ENCODE results near the gene TMEM219.
A peak's percentile ranks its signal among the peaks of the same experiment; 100 is the strongest.

Gene TMEM219

DNA sequence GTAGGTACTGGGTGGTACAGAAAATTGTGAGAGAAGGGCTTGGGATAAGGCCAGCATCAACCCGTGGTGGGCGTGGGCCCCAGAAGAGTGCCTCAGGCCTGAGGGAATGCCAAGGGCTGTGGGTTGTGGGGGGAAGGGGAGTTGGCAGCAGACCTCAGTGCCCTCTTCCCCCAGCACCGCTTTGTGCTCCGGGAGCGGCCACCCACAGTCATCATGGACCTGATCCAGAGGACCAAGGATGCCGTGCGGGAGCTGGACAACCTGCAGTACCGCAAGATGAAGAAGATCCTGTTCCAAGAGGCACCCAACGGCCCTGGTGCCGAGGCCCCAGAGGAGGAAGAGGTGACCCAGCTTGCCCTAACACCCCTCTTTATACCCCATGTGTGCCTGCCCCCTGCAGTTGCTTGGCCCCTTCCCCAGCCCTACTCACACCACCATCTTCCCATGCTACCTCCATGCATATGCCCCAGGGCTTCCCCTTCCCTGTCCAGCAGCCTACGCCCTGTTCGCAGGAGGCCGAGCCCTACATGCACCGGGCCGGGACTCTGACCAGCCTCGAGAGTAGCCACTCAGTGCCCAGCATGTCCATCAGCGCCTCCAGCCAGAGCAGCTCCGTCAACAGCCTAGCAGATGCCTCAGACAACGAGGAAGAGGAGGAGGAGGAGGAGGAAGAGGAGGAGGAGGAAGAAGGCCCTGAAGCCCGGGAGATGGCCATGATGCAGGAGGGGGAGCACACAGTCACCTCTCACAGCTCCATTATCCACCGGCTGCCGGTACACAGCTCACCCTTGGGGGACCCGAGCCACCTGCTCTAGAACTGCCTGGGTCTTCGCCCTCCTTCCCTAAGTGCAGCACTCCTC is 20.9 kb downstream of the TMEM219 start:
- no peak for DNase-seq (ENCODE audit: low spot score)

DNA sequence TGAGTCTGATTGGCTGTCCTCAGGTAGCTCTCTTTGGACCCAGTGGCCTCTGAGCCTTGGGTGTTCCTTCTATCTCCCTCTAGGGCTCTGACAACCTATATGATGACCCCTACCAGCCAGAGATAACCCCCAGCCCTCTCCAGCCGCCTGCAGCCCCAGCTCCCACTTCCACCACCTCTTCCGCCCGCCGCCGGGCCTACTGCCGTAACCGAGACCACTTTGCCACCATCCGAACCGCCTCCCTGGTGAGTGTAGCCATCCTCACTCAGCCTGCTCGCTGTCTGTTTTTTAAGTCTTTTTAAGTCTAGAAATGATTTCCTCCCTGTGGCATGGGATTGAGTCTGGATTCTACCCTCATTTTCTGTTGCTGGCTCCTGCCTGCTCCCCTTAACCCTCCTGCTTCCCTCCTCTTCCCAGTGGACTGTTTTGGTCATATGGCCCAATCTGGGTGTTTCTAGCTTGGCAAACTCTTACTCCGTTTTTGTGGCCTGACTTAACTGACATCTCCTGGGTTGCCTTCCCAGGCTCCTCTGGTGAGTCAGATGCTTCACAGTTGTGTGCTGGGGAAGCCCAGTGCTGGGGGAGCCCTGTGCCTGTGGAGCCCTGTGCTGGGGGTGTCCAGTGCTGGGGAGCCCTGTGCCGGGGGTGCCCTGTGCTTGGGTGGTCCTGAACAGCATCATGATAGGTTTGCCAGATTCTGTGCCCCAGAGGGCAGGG is 21.7 kb downstream of the TMEM219 start:
- DNase-seq (ENCODE audit: low spot score): no peak

DNA sequence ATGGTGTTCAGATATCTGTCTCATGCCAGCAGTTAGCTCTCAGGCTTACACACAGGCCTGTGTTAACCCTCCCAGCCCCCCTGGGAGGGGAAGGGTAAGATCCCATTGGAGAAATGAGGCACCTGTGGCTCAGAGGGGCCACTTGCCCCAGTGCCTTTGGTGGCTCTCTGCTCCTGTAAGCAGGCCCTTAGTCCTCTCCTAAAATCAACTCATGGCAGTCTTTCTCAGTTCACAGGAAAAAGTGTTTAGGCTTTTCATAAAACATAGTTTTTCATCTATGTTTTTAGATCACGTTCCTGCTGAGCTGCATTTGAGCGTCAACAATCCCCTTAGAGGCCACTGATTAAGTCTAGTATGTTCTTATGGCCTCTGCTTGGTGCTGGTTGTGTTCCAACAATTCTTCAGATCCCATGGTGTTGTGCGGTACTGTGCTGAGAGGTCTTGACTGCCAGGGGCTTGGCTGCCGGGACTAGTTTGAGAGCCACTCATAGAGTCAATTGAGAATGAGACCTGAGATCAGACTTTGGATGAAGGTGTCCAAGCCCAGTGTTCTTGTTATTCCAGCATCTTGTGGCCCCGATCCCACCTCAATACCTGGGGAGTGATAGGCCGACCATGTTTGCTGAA is 22.4 kb downstream of the TMEM219 start:
- no peak for DNase-seq (ENCODE audit: low spot score)

DNA sequence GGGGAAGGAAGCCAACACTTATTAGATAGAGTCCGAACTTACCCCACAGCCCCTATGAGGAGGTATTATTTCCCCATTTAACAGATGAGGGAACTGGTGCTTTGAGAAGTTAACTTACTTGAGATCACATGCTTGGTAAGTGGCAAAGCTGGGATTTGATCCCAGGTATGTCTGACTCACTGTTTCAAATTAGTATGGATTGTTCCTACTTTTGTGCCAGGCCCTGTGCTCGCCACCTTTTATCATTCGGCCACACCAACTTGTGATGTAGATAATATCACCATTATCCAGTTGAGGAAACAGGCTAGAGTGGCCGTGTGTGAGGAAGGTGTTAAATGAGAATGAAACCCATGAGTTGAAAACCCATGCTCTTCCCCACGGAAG is 22.9 kb downstream of the TMEM219 start:
- DNase-seq (ENCODE audit: low spot score): no peak

DNA sequence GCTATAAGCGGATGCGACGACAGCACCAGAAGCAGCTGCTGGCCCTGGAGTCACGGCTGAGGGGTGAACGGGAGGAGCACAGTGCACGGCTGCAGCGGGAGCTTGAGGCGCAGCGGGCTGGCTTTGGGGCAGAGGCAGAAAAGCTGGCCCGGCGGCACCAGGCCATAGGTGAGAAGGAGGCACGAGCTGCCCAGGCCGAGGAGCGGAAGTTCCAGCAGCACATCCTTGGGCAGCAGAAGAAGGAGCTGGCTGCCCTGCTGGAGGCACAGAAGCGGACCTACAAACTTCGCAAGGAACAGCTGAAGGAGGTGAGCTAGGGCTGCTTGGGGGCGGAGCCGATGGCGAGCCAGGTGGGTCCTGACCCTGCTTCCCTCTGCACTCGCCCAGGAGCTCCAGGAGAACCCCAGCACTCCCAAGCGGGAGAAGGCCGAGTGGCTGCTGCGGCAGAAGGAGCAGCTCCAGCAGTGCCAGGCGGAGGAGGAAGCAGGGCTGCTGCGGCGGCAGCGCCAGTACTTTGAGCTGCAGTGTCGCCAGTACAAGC is 23.5 kb downstream of the TMEM219 start:
- DNase-seq (ENCODE audit: low spot score): no peak

DNA sequence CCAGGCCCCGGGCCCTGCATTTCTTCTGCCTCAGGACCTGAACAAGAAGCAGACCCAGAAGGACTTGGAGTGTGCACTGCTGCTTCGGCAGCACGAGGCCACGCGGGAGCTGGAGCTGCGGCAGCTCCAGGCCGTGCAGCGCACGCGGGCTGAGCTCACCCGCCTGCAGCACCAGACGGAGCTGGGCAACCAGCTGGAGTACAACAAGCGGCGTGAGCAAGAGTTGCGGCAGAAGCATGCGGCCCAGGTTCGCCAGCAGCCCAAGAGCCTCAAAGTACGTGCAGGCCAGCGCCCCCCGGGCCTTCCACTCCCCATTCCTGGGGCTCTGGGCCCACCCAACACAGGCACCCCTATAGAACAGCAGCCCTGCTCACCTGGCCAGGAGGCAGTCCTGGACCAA is 24.4 kb downstream of the TMEM219 start:
- DNase-seq (ENCODE audit: low spot score): no peak

DNA sequence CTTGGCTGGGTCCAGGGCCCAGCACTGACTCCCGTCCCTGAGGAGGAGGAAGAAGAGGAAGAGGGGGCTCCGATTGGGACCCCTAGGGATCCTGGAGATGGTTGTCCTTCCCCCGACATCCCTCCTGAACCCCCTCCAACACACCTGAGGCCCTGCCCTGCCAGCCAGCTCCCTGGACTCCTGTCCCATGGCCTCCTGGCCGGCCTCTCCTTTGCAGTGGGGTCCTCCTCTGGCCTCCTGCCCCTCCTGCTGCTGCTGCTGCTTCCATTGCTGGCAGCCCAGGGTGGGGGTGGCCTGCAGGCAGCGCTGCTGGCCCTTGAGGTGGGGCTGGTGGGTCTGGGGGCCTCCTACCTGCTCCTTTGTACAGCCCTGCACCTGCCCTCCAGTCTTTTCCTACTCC is 25.1 kb downstream of the TMEM219 start:
- DNase-seq (ENCODE audit: low spot score): no peak

DNA sequence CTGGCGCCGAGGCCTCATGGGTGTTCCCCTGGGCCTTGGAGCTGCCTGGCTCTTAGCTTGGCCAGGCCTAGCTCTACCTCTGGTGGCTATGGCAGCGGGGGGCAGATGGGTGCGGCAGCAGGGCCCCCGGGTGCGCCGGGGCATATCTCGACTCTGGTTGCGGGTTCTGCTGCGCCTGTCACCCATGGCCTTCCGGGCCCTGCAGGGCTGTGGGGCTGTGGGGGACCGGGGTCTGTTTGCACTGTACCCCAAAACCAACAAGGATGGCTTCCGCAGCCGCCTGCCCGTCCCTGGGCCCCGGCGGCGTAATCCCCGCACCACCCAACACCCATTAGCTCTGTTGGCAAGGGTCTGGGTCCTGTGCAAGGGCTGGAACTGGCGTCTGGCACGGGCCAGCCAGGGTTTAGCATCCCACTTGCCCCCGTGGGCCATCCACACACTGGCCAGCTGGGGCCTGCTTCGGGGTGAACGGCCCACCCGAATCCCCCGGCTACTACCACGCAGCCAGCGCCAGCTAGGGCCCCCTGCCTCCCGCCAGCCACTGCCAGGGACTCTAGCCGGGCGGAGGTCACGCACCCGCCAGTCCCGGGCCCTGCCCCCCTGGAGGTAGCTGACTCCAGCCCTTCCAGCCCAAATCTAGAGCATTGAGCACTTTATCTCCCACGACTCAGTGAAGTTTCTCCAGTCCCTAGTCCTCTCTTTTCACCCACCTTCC is 25.6 kb downstream of the TMEM219 start:
- no peak for DNase-seq (ENCODE audit: low spot score)

DNA sequence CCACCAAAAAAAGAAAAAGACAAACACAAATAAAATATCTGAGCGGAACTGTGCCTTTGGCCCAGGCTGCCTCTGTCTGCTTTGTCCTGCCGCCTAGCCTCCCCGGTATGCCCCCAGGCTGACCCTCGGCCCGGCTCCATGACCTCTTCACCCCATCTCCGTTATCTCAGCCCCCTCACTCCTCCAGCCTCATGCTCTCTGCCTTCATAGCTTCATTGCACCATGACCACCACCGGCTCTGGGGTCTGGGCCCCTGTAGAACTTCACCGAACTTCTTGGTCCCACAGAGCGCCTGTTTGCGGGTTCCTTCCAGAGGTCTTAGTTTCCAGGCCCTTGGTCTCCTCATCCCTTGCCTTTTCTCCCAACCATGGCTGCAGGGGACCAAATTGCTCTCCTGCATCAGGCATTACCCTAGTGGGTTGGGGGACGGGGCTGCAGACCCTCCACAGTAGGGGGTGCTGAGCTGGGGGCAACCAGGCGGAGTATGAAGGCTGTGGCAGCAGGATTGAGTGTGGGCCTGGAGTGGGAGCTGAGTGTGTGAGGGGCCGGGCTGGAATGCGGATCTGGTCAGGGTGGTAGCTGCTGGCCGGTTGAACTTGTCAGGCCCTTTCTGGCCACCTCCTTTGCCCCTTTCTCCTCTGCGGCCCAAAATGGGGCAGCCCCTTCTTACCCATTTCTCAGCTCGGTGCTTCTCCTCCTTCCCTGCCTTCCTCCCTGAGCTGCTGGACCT is 26.6 kb downstream of the TMEM219 start:
- DNase-seq (ENCODE audit: low spot score): no peak

DNA sequence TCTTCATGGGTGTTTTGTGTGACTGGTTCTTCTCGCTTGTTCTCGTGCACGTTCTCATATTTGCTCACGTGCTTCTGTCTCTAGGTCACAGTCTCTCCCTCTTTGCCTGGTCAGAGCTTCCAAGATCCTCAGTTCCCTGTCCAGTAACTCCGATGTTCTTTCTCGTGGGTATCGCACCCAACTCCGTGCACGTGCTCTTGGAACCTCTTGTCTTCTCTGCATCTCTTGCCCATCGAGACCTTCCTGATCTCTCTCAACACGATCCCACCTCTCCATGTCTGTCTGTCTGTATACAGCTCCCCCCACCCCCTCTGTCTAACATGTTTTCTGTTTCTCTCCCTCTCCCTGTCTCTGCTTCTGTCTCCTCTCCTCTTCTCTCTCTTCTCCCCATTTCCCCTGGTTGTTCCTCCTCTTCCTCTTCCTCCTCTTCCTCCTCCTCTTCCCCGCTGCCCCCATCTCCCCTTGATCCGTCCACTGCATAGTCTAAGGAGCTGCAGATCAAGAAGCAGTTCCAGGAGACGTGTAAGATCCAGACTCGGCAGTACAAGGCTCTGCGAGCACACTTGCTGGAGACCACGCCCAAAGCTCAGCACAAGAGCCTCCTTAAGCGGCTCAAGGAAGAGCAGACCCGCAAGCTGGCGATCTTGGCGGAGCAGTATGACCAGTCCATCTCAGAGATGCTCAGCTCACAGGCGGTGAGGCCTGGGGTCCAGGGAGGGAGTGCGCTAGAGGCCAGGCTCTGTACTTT is 27.4 kb downstream of the TMEM219 start:
- DNase-seq (ENCODE audit: low spot score): no peak

DNA sequence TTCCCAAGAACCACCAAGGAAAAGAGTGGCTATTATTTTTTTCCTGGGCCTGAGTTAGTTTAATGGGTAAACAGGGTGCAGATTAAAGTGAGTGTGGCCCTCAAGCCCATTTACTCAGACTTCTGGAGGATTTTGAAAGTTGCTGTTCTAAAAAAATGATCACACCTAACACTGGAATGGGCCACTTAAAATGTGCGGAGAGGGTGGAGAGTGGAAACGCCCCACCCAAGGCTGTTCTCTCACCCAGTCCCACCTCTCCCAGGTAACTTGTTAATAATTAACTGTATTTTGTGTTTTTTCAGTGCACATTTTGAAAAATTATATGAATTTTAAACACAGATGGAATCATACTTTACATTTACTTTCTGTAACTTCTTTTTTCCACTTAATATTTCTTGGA is 28.2 kb downstream of the TMEM219 start:
- DNase-seq (ENCODE audit: low spot score): no peak

DNA sequence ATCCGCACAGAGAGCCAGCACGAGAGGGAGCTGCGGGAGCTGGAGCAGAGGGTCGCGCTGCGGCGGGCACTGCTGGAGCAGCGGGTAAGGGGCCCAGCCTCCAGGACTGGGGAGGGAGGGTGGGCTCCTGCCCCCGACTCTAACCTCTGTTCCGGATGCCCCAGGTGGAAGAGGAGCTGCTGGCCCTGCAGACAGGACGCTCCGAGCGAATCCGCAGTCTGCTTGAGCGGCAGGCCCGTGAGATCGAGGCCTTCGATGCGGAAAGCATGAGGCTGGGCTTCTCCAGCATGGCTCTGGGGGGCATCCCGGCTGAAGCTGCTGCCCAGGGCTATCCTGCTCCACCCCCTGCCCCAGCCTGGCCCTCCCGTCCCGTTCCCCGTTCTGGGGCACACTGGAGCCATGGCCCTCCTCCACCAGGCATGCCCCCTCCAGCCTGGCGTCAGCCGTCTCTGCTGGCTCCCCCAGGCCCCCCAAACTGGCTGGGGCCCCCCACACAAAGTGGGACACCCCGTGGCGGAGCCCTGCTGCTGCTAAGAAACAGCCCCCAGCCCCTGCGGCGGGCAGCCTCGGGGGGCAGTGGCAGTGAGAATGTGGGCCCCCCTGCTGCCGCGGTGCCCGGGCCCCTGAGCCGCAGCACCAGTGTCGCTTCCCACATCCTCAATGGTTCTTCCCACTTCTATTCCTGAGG is 29.1 kb downstream of the TMEM219 start:
- DNase-seq (ENCODE audit: low spot score): no peak

DNA sequence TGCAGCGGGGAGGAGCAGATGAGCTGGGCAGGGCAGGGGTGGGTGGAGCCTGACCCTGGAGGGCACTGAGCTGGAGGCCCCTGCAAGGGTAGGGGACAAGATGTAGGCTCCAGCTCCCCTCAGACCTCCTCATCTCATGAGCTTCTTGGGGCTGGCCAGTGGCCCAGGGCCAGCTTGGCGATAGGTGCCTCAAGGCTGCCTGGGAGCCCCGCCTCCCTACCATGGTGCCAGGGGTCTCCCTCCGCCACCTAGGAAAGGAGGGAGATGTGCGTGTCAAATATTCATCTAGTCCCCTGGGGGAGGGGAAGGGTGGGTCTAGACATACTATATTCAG is 29.7 kb downstream of the TMEM219 start:
- DNase-seq (ENCODE audit: low spot score): no peak

DNA sequence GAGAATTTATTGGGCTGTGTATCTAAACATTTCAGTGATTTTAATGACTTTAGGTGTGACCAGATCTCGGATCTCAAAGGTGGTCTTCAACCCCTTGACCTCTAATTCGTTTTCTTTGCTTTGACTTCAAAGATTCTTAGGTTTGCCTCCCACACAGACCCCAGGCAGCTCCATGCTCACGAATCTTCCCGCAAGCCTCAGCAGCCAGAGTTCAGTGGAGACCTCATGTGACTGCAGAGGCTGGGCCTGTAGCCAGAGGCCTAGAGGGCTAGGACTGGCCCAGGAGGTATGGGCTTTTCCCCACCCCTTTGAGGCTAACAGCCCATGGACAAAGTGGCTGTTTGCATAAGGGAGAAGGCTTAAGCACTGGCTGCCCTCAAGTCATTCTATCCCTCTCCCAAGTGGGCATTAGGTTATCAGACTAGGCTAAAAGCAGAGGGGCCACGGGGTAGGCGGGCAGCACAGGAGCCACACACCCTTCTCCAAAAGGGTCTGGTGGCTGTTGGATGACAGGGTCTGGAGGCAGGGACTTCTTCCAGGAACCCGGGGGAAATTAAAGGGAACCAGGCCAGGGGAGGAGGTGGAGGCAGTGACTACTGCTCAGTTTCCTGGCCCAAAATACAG is 30.6 kb downstream of the TMEM219 start:
- DNase-seq (ENCODE audit: low spot score): no peak

DNA sequence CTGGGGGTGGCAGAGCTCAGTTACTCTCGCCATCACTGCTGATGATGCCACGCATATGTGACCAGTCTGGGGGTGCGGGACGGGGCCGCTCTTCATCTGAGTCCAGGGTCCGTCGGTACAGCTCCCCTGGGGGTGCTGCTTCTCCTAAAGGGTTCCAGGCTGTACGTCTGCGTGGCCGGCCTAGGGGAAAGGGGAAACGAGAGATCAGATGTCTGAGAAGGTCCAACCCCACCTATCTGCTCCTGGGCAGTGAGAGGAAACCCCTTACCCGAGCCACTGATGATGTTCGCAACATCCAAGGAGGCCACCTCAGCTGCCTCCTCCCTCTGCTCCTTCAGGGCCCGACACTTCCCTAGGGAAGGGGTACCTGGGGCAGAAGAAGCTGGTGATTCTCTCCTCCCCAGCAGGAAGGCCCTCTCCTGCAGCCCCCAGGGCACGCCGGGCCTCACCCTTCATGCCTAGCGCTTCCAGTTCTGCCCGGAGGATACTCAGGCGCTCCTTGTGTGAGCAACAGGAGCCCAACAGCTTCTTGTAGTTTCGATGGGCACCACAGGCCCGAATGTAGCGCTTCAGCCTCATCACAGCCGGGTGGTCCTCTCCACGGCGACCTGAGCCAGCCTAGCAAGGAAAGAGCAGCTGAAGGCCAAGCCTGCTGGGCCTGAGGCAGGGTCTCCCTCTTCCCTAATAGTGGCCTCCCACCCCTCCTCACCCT is 31.5 kb downstream of the TMEM219 start:
- DNase-seq (ENCODE audit: low spot score): no peak

DNA sequence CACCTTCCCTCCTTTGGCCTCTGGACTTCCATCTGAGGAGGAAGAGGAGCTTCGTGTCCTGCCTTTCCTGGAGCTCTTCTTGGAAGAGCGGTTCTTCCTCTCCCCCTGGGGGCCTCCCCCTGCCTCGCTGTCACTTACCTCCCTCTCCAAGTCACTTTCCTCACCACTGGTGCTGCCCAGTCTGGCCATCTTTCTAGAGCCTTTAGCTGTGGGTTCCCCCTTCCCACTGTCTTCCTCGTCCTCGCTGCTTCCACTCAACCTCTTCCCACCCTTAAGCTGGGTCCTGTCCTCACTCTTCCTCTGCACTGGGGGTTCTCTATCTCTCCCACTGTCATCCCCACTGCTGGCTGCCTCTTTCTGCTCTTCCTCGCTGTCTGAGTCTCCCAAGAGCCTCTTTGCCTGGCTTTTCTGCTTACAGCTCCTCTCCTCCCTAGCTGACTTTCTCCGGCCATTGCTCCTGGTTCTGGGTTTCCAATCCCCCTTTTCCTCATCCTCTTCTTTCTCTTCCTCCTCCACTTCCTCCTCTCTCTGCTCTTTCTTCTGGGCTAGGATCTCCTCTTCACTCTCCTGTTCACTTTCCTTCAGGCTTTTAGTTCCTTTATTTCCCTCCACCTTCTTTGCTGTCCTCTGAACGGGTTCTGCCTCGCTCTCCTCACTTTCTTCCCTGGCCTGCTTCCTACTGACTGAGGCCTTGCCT is 32.2 kb downstream of the TMEM219 start:
- no peak for DNase-seq (ENCODE audit: low spot score)

DNA sequence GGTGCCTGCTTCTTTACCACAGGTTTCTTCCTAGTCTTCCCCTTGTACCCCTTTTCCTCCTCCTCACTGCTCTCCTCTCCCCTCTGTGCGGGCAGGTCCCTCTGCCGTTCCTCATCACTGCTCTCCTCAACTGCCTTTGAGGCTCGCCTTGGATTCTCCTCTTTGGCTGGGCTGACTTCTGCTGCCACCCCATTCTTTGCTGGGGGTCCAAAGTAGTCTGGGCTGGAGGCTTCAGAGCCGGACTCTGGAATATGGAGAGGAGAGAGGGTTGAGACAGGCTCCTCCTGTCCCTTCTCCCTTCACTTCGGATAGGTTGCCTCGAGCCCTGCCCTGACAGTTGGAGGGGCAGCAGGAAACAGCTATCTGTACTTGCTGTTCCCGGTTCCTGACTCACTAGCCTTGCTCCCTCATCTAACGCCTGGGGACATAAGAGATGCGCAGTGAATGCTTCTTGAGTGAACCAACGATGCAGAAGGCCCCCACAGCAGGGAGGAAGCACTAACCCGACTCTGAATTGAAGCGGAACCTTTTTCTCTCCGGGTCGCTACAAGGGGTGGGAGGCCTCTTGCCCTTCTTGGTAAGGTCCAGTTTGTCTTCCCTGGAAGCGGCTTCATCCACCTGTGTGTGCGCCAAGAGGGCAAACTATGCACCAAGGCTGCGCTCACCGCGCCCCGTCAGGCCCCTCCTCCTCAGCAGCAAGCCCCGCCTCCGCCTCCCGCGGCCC is 32.9 kb downstream of the TMEM219 start:
- peak; percentile 69 for DNase-seq (ENCODE audit: low spot score)
